Loucy (cell line): ENCODE measurements around the gene DUS3L.

Experiments
- H2AFZ ChIP-seq: fragments of 200-600 bp; sonication (generic); 2 replicates; pipeline ENCODE4 v1.6.0; 2016; ENCODE audit warnings: antibody characterized with exemption, mild to moderate bottlenecking, low read length, moderate library complexity
- H3F3A ChIP-seq: fragments of 200-600 bp; 2 replicates; pipeline ENCODE4 v1.6.0; 2016; ENCODE audit warnings: antibody characterized with exemption, low read depth, mild to moderate bottlenecking
- H3K27me3 ChIP-seq: fragments of 200-600 bp; sonication (generic); 2 replicates; pipeline ENCODE4 v1.6.1; 2014; ENCODE audit warnings: low read length, mild to moderate bottlenecking; ENCODE audit not compliant: insufficient read depth, poor library complexity, severe bottlenecking
- H3K36me3 ChIP-seq: fragments of 200-600 bp; sonication (generic); 2 replicates; pipeline ENCODE4 v1.6.1; 2016; ENCODE audit warnings: low read length; ENCODE audit not compliant: insufficient read depth
- H3K4me1 ChIP-seq: fragments of 200-600 bp; sonication (generic); 2 replicates; pipeline ENCODE4 v1.5.1; 2014; ENCODE audit warnings: low read length, mild to moderate bottlenecking; ENCODE audit not compliant: insufficient read depth, poor library complexity, severe bottlenecking
- H3K4me2 ChIP-seq: fragments of 200-600 bp; sonication (generic); 2 replicates; pipeline ENCODE4 v1.6.0; 2014; ENCODE audit warnings: antibody characterized with exemption, low read length, low read depth, mild to moderate bottlenecking; ENCODE audit not compliant: poor library complexity, severe bottlenecking
- H3K4me3 ChIP-seq: fragments of 200-600 bp; sonication (generic); 2 replicates; pipeline ENCODE4 v1.5.1; 2014; ENCODE audit warnings: low read length, mild to moderate bottlenecking, mixed read lengths; ENCODE audit not compliant: poor library complexity, severe bottlenecking
- H3K79me2 ChIP-seq: fragments of 200-600 bp; sonication (generic); 2 replicates; pipeline ENCODE4 v1.6.1; 2014; ENCODE audit warnings: low read length; ENCODE audit not compliant: insufficient read depth
- H3K9ac ChIP-seq: fragments of 200-600 bp; sonication (generic); 2 replicates; pipeline ENCODE4 v1.6.0; 2014; ENCODE audit warnings: mild to moderate bottlenecking, low read depth, low read length, moderate library complexity; ENCODE audit not compliant: poor library complexity, severe bottlenecking
- H3K9me2 ChIP-seq: fragments of 200-600 bp; sonication (generic); replicated peaks from 2 replicates; pipeline ENCODE4 v1.6.1; 2016; ENCODE audit warnings: low read depth, low read length, mixed read lengths
- H3K9me3 ChIP-seq: fragments of 200-600 bp; sonication (generic); 2 replicates; pipeline ENCODE4 v1.6.1; 2014; ENCODE audit warnings: mild to moderate bottlenecking, antibody characterized with exemption, low read length, low read depth; ENCODE audit not compliant: insufficient read depth
- H4K20me1 ChIP-seq: fragments of 200-600 bp; sonication (generic); 2 replicates; pipeline ENCODE4 v1.6.0; 2014; ENCODE audit warnings: antibody characterized with exemption, low read length, mild to moderate bottlenecking; ENCODE audit not compliant: insufficient read depth, poor library complexity, severe bottlenecking
- EZH2phosphoT487 ChIP-seq: fragments of 200-600 bp; IDR thresholded peaks from 2 replicates; pipeline ENCODE4 v1.6.1; 2018; ENCODE audit warnings: antibody characterized with exemption, mild to moderate bottlenecking, moderate library complexity, borderline replicate concordance
- TF ChIP-seq, protein P1 (sequence below): fragments of 200-600 bp; sonication (generic); conservative IDR thresholded peaks from 2 replicates; pipeline ENCODE4 v1.5.1; 2014; ENCODE audit warnings: mild to moderate bottlenecking, antibody characterized with exemption, low read length

The DUS3L gene

DNA sequence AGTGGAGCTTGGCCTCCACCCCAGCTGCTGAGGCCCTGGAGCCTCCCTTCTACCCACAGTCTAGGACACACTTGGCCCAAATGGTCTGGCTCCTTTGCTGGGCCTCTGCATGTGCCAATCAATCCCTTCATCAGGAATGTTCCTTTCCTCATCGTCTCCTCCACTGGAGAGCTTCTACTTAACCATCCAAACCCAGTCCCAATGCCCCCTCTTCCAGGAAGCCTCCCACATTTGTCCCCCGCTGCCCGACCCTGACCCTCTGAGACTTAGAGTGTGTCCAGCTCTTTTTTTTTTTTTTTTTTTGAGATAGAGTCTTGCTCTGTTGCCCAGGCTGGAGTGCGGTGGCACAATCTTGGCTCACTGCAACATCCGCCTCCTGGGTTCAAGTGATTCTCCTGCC, 2.5 kb downstream of the DUS3L start:
- H3K36me3 ChIP-seq = peaks cover 39% of the 10 kb centered on the region; the same call in 1 of the 2 replicates

GRCh38 chr19:5787409-5788182, 3.4 kb downstream of the DUS3L start:
- Histone ChIP-seq H3K4me1 (peaks cover 8% of the 10 kb centered on the region), H3K4me3 (no peak overlapping the region), H3K9me2 (no peaks in the 10 kb centered on the region), H3K9me3 (no peaks in the 10 kb centered on the region), H3K9ac (no peak overlapping the region), H2AFZ (no peak overlapping the region), H3K4me2 (no peak overlapping the region), H3K36me3 (peaks cover 39% of the 10 kb centered on the region; the same call in 1 of the 2 replicates), H3K27me3 (no peaks in the 10 kb centered on the region), H4K20me1 (peaks cover 8% of the 10 kb centered on the region), H3K79me2 (peaks cover 21% of the 10 kb centered on the region; the same call in 1 of the 2 replicates), H3F3A (no peaks in the 10 kb centered on the region)
- TF ChIP-seq, protein P1, sequence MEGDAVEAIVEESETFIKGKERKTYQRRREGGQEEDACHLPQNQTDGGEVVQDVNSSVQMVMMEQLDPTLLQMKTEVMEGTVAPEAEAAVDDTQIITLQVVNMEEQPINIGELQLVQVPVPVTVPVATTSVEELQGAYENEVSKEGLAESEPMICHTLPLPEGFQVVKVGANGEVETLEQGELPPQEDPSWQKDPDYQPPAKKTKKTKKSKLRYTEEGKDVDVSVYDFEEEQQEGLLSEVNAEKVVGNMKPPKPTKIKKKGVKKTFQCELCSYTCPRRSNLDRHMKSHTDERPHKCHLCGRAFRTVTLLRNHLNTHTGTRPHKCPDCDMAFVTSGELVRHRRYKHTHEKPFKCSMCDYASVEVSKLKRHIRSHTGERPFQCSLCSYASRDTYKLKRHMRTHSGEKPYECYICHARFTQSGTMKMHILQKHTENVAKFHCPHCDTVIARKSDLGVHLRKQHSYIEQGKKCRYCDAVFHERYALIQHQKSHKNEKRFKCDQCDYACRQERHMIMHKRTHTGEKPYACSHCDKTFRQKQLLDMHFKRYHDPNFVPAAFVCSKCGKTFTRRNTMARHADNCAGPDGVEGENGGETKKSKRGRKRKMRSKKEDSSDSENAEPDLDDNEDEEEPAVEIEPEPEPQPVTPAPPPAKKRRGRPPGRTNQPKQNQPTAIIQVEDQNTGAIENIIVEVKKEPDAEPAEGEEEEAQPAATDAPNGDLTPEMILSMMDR = no peak
- TF ChIP-seq EZH2phosphoT487 = no peak

More for the DNA sequence above, 2.5 kb downstream of the DUS3L start:
- no peak for TF ChIP-seq EZH2phosphoT487
- TF ChIP-seq, protein P1 = no peak
- H2AFZ ChIP-seq = no peak overlapping the region
- H3K9me3 ChIP-seq = no peaks in the 10 kb centered on the region
- no peaks in the 10 kb centered on the region for H3K27me3 ChIP-seq
- no peak overlapping the region for H3K9ac ChIP-seq
- peaks cover 8% of the 10 kb centered on the region for H3K4me1 ChIP-seq
- H3K4me2 ChIP-seq = no peak overlapping the region
- H3F3A ChIP-seq = no peaks in the 10 kb centered on the region
- H3K79me2 ChIP-seq = peaks cover 21% of the 10 kb centered on the region; the same call in 1 of the 2 replicates
- H3K4me3 ChIP-seq = no peak overlapping the region
- no peaks in the 10 kb centered on the region for H3K9me2 ChIP-seq
- peaks cover 8% of the 10 kb centered on the region for H4K20me1 ChIP-seq

- Histone ChIP-seq H4K20me1 (peaks cover 8% of the 10 kb centered on the region), H3K9me3 (no peaks in the 10 kb centered on the region), H3K36me3 (peaks cover 39% of the 10 kb centered on the region; the same call in 1 of the 2 replicates), H3K4me2 (no peak overlapping the region), H3K9me2 (no peaks in the 10 kb centered on the region), H2AFZ (no peak overlapping the region), H3K79me2 (peaks cover 21% of the 10 kb centered on the region; the same call in 1 of the 2 replicates), H3K9ac (no peak overlapping the region), H3K4me3 (no peak overlapping the region), H3F3A (no peaks in the 10 kb centered on the region), H3K4me1 (peaks cover 8% of the 10 kb centered on the region), H3K27me3 (no peaks in the 10 kb centered on the region)
- TF ChIP-seq, protein P1 = no peak
- no peak for TF ChIP-seq EZH2phosphoT487
These were observed 4.2 kb downstream of the DUS3L start for GRCh38 chr19:5786593-5787408.
